Ishikawa (cell line): Measurements from ENCODE around the gene RNF114.

Experiments used
- CEBPB ChIP-seq: IDR thresholded peaks from 2 replicates; pipeline ENCODE4 v1.6.1; 2012
- CREB1 ChIP-seq: IDR thresholded peaks from 2 replicates; pipeline ENCODE4 v1.6.1; 2012; ENCODE audit warnings: low read depth
- EGR1 ChIP-seq: IDR thresholded peaks from 2 replicates; pipeline ENCODE4 v1.6.1; 2012
- EP300 ChIP-seq: IDR thresholded peaks from 2 replicates; pipeline ENCODE4 v1.6.1; 2012; ENCODE audit warnings: borderline replicate concordance
- FOXM1 ChIP-seq: IDR thresholded peaks from 2 replicates; pipeline ENCODE4 v1.6.1; 2012; ENCODE audit warnings: low read depth, borderline replicate concordance
- NFIC ChIP-seq: IDR thresholded peaks from 2 replicates; pipeline ENCODE4 v1.6.1; 2012
- RAD21 ChIP-seq: IDR thresholded peaks from 2 replicates; pipeline ENCODE4 v1.6.1; 2012; ENCODE audit warnings: low read depth
- TAF1 ChIP-seq: IDR thresholded peaks from 2 replicates; pipeline ENCODE4 v1.6.1; 2012; ENCODE audit warnings: low read depth, mild to moderate bottlenecking
- TCF12 ChIP-seq: IDR thresholded peaks from 2 replicates; pipeline ENCODE4 v1.6.1; 2012; ENCODE audit warnings: low read depth
- YY1 ChIP-seq: IDR thresholded peaks from 2 replicates; pipeline ENCODE4 v1.6.1; 2012; ENCODE audit warnings: low read depth
- ZBTB7A ChIP-seq: IDR thresholded peaks from 2 replicates; pipeline ENCODE4 v1.6.1; 2012; ENCODE audit warnings: low read depth
- TF ChIP-seq, protein P1 (sequence below): IDR thresholded peaks from 2 replicates; pipeline ENCODE4 v1.6.1; 2012
- TF ChIP-seq, protein P2 (sequence below): IDR thresholded peaks from 2 replicates; pipeline ENCODE4 v1.6.1; 2012; ENCODE audit warnings: low read depth, mild to moderate bottlenecking
- TF ChIP-seq, protein P3 (sequence below): IDR thresholded peaks from 2 replicates; pipeline ENCODE4 v1.6.1; 2012

- TF ChIP-seq EP300 (no peak), RAD21 (no peak), NFIC (no peak), CEBPB (no peak), YY1 (no peak), CREB1 (no peak), ZBTB7A (no peak), TCF12 (no peak), EGR1 (no peak), FOXM1 (no peak), TAF1 (no peak)
- TF ChIP-seq, protein P1, sequence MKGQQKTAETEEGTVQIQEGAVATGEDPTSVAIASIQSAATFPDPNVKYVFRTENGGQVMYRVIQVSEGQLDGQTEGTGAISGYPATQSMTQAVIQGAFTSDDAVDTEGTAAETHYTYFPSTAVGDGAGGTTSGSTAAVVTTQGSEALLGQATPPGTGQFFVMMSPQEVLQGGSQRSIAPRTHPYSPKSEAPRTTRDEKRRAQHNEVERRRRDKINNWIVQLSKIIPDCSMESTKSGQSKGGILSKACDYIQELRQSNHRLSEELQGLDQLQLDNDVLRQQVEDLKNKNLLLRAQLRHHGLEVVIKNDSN, result no peak
- TF ChIP-seq, protein P2, sequence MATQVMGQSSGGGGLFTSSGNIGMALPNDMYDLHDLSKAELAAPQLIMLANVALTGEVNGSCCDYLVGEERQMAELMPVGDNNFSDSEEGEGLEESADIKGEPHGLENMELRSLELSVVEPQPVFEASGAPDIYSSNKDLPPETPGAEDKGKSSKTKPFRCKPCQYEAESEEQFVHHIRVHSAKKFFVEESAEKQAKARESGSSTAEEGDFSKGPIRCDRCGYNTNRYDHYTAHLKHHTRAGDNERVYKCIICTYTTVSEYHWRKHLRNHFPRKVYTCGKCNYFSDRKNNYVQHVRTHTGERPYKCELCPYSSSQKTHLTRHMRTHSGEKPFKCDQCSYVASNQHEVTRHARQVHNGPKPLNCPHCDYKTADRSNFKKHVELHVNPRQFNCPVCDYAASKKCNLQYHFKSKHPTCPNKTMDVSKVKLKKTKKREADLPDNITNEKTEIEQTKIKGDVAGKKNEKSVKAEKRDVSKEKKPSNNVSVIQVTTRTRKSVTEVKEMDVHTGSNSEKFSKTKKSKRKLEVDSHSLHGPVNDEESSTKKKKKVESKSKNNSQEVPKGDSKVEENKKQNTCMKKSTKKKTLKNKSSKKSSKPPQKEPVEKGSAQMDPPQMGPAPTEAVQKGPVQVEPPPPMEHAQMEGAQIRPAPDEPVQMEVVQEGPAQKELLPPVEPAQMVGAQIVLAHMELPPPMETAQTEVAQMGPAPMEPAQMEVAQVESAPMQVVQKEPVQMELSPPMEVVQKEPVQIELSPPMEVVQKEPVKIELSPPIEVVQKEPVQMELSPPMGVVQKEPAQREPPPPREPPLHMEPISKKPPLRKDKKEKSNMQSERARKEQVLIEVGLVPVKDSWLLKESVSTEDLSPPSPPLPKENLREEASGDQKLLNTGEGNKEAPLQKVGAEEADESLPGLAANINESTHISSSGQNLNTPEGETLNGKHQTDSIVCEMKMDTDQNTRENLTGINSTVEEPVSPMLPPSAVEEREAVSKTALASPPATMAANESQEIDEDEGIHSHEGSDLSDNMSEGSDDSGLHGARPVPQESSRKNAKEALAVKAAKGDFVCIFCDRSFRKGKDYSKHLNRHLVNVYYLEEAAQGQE, result no peak
- TF ChIP-seq, protein P3, sequence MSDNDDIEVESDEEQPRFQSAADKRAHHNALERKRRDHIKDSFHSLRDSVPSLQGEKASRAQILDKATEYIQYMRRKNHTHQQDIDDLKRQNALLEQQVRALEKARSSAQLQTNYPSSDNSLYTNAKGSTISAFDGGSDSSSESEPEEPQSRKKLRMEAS, result no peak
Observed at GRCh38 chr20:49909499-49910339, 26.5 kb upstream of the RNF114 start.
